Liver (tissue), 9 donors: Measurements from ENCODE around the gene LRP1-AS. TPM values are rescaled to one million over a fixed set of nuclear protein-coding genes. Genes with fewer than 3 reads are reported as not detected.

ENCODE experiments used
- DNase-seq: peaks from one replicate; pipeline ENCODE4 v3.0.0-alpha.2; 2017; ENCODE audit warnings: low spot score
- H3K27ac ChIP-seq, 2 donors: one replicate each; pipeline ENCODE4 v1.7.0; 2013; ENCODE audit warnings: inconsistent platforms in 2 of 2, low read length in 2 of 2, control low read depth in 1 of 2, low read depth in 1 of 2, mild to moderate bottlenecking in 1 of 2
- H3K27me3 ChIP-seq, 4 donors: one replicate each; pipeline versions ENCODE4 v1.6.1 to v1.7.0; 2013; ENCODE audit warnings: low read length in 3 of 4, inconsistent platforms in 1 of 4, mild to moderate bottlenecking in 1 of 4, moderate library complexity in 1 of 4; ENCODE audit not compliant: control insufficient read depth in 4 of 4, insufficient read depth in 4 of 4
- H3K36me3 ChIP-seq, 4 donors: one replicate each; pipeline versions ENCODE4 v1.6.1 to v1.7.0; 2013; ENCODE audit warnings: low read length in 3 of 4, mild to moderate bottlenecking in 3 of 4, low read depth in 1 of 4, moderate library complexity in 1 of 4; ENCODE audit not compliant: control insufficient read depth in 4 of 4, insufficient read depth in 3 of 4
- H3K4me1 ChIP-seq, 4 donors: one replicate each; pipeline versions ENCODE4 v1.6.1 to v1.7.0; 2013; ENCODE audit warnings: low read length in 3 of 4, mild to moderate bottlenecking in 3 of 4, moderate library complexity in 1 of 4; ENCODE audit not compliant: control insufficient read depth in 4 of 4, insufficient read depth in 4 of 4
- H3K4me3 ChIP-seq, 3 donors: one replicate each; pipeline versions ENCODE4 v1.6.1 to v1.7.0; 2013; ENCODE audit warnings: low read length in 3 of 3, control low read depth in 1 of 3, low read depth in 1 of 3, mild to moderate bottlenecking in 1 of 3
- H3K9ac ChIP-seq, 2 donors: one replicate each; pipeline ENCODE4 v1.7.0; 2013; ENCODE audit warnings: low read length in 2 of 2, mild to moderate bottlenecking in 2 of 2, moderate library complexity in 2 of 2, control low read depth in 1 of 2, low read depth in 1 of 2
- H3K9me3 ChIP-seq, 4 donors: one replicate each; pipeline versions ENCODE4 v1.6.1 to v1.7.0; 2013; ENCODE audit warnings: low read length in 3 of 4; ENCODE audit not compliant: control insufficient read depth in 4 of 4
- ATF3 ChIP-seq: IDR thresholded peaks from 2 replicates; pipeline ENCODE4 v1.6.1; 2016; ENCODE audit warnings: antibody characterized with exemption
- CTCF ChIP-seq: fragments of 150-350 bp; IDR thresholded peaks from 2 replicates; pipeline ENCODE4 v1.5.1; 2017; ENCODE audit warnings: improper control_type of control experiment, low read depth, low read length; ENCODE audit not compliant: missing input control
- EGR1 ChIP-seq, 2 donors: IDR thresholded peaks; 2 replicates each; pipeline ENCODE4 v1.6.1; 2016 to 2018; ENCODE audit warnings: antibody characterized with exemption in 2 of 2, low read depth in 2 of 2
- FOXA1 ChIP-seq: IDR thresholded peaks from 2 replicates; pipeline ENCODE4 v1.6.1; 2016; ENCODE audit warnings: antibody characterized with exemption
- FOXA2 ChIP-seq: IDR thresholded peaks from 2 replicates; pipeline ENCODE4 v1.6.1; 2016; ENCODE audit warnings: antibody characterized with exemption
- HNF4A ChIP-seq, 2 donors: conservative IDR thresholded peaks; 2 replicates each; pipeline ENCODE4 v1.6.1; 2016; ENCODE audit warnings: antibody characterized with exemption in 2 of 2, mild to moderate bottlenecking in 2 of 2
- HNF4G ChIP-seq: IDR thresholded peaks from 2 replicates; pipeline ENCODE4 v1.6.1; 2016; ENCODE audit warnings: antibody characterized with exemption
- JUND ChIP-seq, 2 donors: IDR thresholded peaks; 2 replicates each; pipeline ENCODE4 v1.6.1; 2016; ENCODE audit warnings: antibody characterized with exemption in 2 of 2
- MAX ChIP-seq: IDR thresholded peaks from 2 replicates; pipeline ENCODE4 v1.6.1; 2016; ENCODE audit warnings: antibody characterized with exemption
- NR2F2 ChIP-seq: IDR thresholded peaks from 2 replicates; pipeline ENCODE4 v1.6.1; 2016; ENCODE audit warnings: antibody characterized with exemption
- RAD21 ChIP-seq, 2 donors: IDR thresholded peaks; 2 replicates each; pipeline ENCODE4 v1.6.1; 2016; ENCODE audit warnings: antibody characterized with exemption in 2 of 2, mild to moderate bottlenecking in 2 of 2
- REST ChIP-seq: IDR thresholded peaks from 2 replicates; pipeline ENCODE4 v1.6.1; 2016; ENCODE audit warnings: antibody characterized with exemption, mild to moderate bottlenecking
- RXRA ChIP-seq, 2 donors: IDR thresholded peaks; 2 replicates each; pipeline ENCODE4 v1.6.1; 2017 to 2018; ENCODE audit warnings: antibody characterized with exemption in 2 of 2, mild to moderate bottlenecking in 1 of 2
- TAF1 ChIP-seq: conservative IDR thresholded peaks from 2 replicates; pipeline ENCODE4 v1.6.1; 2016; ENCODE audit warnings: antibody characterized with exemption, mild to moderate bottlenecking
- YY1 ChIP-seq: IDR thresholded peaks from 2 replicates; pipeline ENCODE4 v1.6.1; 2016; ENCODE audit warnings: antibody characterized with exemption, mild to moderate bottlenecking
- ZBTB33 ChIP-seq: IDR thresholded peaks from 2 replicates; pipeline ENCODE4 v1.6.1; 2016; ENCODE audit warnings: antibody characterized with exemption
- whole genome bisulfite sequencing: extraction: QIAGEN DNeasy Blood & Tissue Kit; methylation state at CpG from one replicate; pipeline ENCODE4 v1.1.7; 2013; 5-methylcytosine and 5-hydroxymethylcytosine counted together
- polyA plus RNA-seq, 2 donors: library from polyadenylated mRNA; stranded (reverse) in 1 of 2; unstranded in 1 of 2; fragments of 200-250 nt in 1 of 2; fragments of >200 nt in 1 of 2; fragmentation: Nextera tagmentation in 1 of 2; extraction: Ambion mirVana in 1 of 2; gene quantifications; one replicate each; pipeline versions ENCODE4 v1.2.1 to v1.2.3, GENCODE V29; 2013 to 2015
- total RNA-seq, 2 donors: library from RNA; depleted of rRNA; stranded (reverse); fragments of >200 nt; gene quantifications; one replicate each; pipeline ENCODE4 v1.2.3, GENCODE V29; 2014
- donor health status: healthy.
- donor health status: healthy.
- donor health status: healthy.
- donor health status: healthy.
- donor health status: healthy.

The LRP1-AS gene
- total and polyA plus RNA-seq, 4 donors = not detected

GRCh38 chr12:57118711-57119271 lies 28.6 kb downstream of the LRP1-AS start:
- Histone ChIP-seq H3K27ac (no peak overlapping the region), H3K27me3 (no peaks in the 10 kb centered on the region), H3K9me3 (no peaks in the 10 kb centered on the region), H3K4me3 (no peak overlapping the region), H3K36me3 (no peaks in the 10 kb centered on the region), H3K4me1 (peaks cover 0 to 2% (median 0%) of the 10 kb centered on the region in 4 donors), H3K9ac (no peak overlapping the region)
- DNase-seq = no peak
- TF ChIP-seq FOXA2 = no peak
- no peak for TF ChIP-seq TAF1
- TF ChIP-seq RAD21 (IDR thresholded peaks at IDR 0.05) = no peak
- no peak for TF ChIP-seq REST
- no peak for TF ChIP-seq FOXA1
- TF ChIP-seq MAX = no peak
- no peak for TF ChIP-seq HNF4A (conservative IDR thresholded peaks at IDR 0.05)
- no peak for TF ChIP-seq EGR1 (IDR thresholded peaks at IDR 0.05; ENCODE audit: low read depth in 2 of 2)
- TF ChIP-seq ZBTB33 = no peak
- TF ChIP-seq NR2F2 = no peak
- no peak for TF ChIP-seq YY1
- TF ChIP-seq HNF4G = no peak
- no peak for TF ChIP-seq ATF3
- no peak for TF ChIP-seq RXRA (IDR thresholded peaks at IDR 0.05)
- no peak for TF ChIP-seq JUND (IDR thresholded peaks at IDR 0.05)
- TF ChIP-seq CTCF = no peak
- 86% methylated on average over 1 of the region's 1 CpG for WGBS
